Lung microvascular endothelial cell (primary cell): ENCODE results near the gene HMGXB4. TPM values are rescaled to one million over a fixed set of nuclear protein-coding genes. Genes with fewer than 3 reads are reported as not detected.
"Not testable (repeated sequence)": the region's sequence is repeated elsewhere in the genome, so short reads cannot be mapped to it uniquely, and the experiment has no call there.

Source experiments
- DNase-seq, 2 donors: peaks; one replicate each; pipeline versions ENCODE4 v3.0.0 to v3.0.0-alpha.2; 2010; ENCODE audit warnings: low read depth in 2 of 2
- total RNA-seq: library from RNA; depleted of rRNA; stranded (reverse); fragments of >200 nt; gene quantifications from 2 replicates; pipeline ENCODE4 v1.2.1, GENCODE V29; 2014

The HMGXB4 gene
- 7.0 and 8.1 TPM in 2 replicates for total RNA-seq

DNA sequence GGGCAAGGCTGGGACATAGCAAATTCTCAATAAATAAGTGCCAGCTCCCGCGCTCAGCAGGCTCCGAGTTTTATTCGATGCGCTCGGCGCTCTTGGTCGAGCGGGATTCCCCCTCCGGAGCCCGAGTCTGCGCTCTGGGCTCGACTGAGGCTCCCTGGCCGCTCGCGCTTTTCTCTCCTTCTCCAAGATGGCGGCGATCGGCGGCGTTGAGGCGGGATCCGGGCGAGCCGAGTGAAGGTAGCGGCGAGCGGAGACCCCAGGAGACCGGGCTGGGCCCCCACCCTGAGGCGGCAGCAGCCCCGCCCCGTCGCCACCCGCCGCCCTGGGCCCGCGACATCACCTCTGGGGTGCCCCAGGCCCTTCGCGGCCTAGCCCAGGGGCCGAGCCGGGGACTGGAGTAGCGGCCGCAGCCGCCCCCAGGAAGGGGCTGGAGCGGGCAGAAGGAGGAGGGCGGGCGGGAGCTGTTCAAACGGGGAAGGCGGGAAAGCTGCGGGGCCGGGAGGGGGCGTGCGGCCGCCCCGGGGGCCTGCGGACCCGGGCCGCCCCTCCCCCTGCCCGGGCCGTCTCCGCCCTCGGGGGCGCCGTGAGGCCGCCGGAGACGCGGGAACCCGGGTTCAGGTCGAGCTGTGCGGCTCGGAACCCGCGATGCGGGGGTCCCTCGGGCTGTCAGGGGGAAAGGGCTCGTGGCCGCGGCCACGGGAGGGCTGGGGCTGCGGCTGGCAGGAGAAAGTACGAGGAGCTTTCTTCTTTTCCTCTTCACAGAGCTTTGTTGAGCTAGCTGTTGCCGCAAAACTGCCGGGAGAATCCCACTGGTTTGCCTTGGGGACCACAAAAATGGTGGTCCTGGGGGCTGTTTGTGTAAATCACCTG, at the start of gene HMGXB4:
Gene HMGXB4 (plus strand): TSS at position 173 of the 870 bp plus-strand sequence. CDS start 4,898 bp downstream, outside the sequence.
- DNase-seq, result peak; percentile 90 to 94

DNA sequence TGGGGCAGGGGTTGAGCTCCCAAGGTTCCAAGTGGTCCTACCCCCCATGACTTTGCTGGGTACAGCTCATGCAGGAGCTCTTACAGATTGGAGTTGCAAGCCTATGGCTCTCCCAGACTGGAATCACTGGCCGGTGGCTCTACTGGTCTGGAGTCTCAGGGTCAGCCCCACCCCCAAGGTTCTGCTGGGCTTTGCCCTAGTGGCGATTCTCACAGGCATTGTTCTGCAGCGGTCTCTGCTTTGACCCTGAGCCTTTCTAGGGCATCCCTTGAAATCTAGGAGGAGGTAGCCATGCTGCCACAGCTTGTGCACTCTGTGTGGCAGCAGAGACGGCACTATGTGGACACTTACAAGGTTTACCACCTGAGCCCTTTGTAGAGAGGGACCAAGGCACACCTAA, 49.3 kb upstream of the HMGXB4 start:
- DNase-seq, result no peak

DNA sequence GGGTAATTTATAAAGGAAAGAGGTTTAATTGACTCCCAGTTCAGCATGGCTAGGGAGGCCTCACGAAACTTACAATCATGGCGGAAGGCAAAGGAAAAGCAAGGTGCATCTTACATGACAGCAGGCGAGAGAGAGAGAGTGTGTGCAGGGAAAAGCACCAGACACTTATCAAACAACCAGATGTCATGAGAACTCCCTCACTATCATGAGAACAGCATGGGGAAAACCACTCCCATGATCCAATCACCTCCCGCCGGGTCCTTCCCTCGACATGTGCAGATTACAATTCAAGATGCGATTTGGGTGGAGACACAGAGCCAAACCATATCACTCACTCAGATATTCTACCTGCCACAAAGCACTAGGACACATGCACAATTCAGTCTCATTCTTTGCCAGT, 48.1 kb upstream of the HMGXB4 start:
- DNase-seq, result no peak

- no peak for DNase-seq
Measured at GRCh38 chr22:35212009-35212408, 45.3 kb upstream of the HMGXB4 start.

GRCh38 chr22:35212996-35213395, 44.3 kb upstream of the HMGXB4 start:
- no peak for DNase-seq

DNA sequence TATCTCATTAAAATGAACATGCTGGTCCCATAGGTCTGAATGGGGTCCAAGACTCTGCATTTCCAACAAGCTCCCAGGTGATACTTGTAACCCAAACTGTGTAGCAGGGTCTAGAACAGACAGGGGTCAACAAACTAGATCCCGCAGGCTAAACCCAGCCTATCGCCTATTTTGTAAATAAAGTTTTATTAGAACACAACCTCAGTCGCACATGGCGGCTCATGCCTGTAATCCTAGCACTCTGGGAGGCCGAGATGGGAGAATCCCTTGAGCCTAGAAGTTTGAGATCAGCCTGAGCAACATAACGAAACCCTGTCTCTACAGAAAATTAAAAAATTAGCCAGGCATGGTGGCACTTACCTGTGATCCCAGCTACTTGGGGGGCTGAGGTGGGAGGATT, 42.3 kb upstream of the HMGXB4 start:
- DNase-seq, result no peak

DNA sequence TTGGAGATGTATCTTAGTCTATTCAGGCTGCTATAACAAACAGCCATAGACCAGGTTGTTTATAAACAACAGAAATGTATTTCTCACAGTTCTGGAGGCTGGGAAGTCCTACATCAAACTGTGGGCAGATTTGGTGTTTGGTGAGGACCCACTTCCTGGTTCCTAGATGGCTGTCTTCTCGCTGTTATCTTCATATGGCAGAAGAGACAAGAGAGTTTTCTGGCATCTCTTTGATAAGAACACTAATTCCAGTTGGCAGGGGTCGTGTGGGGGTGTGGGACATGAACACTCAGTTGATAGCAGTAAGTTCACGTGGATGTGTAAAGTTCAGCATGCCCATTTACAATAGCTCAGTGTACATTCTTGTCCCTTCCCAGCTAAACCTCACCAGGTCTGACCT, 41.3 kb upstream of the HMGXB4 start:
- DNase-seq, result no peak

GRCh38 chr22:35217527-35217926, 39.8 kb upstream of the HMGXB4 start:
- no peak for DNase-seq

GRCh38 chr22:35218079-35218478, 39.2 kb upstream of the HMGXB4 start:
- no peak for DNase-seq

DNA sequence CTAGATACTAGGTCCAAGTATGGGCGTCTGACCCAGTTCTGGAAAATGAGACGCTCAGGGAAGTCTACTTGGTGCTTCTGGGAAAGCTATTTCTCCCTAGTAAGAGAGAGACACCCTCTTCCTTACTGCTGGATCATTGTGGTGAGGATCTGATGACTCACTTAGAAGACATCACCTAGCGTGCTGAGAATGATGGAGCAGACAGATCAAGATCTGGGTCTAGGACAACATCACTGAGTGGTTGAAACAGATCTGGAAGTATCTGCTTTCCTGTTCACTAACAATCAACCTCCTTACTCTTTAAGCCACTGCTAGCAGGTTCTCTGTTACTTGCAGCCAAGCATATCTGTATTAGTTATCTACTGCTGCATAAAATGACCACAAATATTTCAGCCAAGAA, 38.3 kb upstream of the HMGXB4 start:
- peak in 1 of 2 donors; percentile 12 for DNase-seq

DNA sequence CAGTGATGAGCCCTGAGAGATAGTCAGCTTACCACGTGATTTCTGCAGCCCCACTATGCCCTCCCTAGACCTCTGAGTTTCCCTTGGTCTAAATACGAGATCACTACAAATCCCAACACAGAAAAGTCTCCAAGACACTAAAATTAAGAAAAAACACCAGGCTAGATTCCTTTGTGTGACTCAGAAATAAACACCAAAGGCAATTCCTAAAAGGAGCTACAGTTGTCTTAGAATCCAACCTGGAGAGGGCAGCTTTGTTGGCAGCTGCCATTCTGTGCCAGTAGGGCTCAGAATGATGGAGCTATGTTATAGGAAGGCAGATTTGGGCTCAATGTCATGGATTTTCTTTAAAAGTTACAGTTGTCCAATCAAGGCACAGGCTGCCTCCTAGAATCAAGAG, 37.1 kb upstream of the HMGXB4 start:
- DNase-seq, result no peak

DNA sequence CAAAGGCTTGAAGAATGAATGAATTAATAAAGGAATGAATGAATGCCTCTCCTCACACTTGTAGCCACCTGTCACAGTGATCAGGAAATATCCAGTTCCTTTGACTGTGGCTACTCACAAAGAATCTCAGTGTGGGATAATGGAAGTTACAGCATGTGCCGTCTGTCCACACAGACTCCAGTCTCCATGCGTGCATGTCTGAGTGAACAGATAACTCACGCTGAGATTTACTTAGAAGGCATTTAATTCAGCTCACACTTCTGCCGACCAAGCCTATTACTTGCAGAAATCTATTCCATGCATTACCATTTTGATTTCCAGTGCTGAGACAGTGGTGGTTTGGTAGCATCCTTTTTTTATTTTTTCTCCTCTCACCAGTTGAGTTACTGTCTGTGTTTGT, 32.3 kb upstream of the HMGXB4 start:
- DNase-seq, result no peak

DNA sequence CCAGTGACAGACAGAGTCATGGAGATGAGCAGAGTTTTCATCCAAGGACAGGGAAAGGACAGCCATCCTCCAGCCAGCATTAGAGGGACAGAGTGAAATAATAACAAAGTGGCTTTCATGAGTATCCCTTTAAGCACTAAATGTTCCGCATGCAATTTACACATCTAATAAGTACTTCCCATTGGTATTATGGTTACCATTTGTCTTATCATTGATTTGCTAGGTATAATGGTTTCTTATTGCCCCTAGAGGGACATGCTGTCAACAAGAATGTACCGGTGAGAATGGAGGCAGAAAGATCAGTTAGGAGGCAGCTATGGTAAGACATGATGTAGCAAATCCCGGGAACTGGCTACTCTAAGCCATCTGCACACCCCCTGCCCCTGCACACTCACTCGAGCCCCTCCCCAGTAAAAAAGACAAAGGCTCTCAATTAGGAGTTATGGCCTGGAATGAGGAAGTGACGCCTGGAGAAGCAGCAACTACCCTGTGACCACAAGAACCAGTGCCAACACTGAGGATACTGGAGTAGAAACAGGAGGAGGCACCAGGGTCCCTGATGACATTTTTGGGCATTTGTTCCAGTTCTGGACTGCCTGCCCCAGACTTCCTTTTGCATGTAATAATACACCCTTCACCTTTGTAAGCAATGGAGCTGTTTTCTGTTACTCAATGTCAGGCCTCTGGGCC, 30.2 kb upstream of the HMGXB4 start:
- no peak for DNase-seq

DNA sequence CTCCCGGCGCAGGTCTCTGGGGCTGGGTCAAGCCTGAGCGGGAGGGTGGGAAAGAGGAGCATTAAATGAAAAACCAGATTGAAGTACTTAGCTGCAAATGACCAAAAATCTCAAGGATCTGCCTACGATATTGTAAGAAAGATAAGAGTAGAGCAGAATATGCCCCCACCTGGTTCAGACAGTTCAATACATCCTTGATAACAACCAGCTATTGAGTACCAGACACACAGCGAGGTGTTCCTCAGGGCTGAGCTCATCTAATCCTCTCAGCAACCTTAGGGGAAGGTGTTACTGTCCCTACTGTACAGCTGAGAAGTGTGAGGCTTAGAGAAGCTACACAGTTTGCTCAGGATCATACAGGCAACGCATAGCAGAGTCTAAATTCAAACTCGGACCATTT, 27.4 kb upstream of the HMGXB4 start:
- no peak for DNase-seq

GRCh38 chr22:35230417-35230816, 26.9 kb upstream of the HMGXB4 start:
- DNase-seq, result no peak

GRCh38 chr22:35230839-35231584, 26.3 kb upstream of the HMGXB4 start:
- DNase-seq, result no peak

DNA sequence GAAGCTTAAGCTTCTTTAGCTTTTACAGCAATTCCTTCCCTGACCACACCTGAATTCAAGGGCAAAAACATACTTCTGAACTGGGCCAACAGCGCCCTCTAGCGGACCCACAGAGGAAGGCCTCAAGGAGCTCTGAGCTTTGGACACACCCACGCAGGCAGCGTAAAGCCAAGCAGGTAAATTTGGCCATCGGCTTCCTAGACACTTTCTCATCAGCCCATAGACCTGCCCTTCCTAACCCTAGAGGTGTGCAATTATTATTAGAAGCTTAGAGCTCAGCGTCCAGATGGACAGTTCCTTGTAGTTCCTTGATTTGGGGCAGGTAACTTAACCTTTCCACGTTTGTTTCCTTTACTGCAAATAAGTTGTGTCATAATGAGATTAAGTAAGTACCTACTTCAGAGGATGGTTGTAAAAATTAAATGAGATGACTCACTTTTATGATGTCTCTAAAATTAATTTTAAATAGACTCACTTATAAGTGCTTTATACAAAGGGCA, 25.7 kb upstream of the HMGXB4 start:
- DNase-seq, result peak; percentile 69 to 81

- not testable (repeated sequence) for DNase-seq
Measured at GRCh38 chr22:35238749-35239148, 18.5 kb upstream of the HMGXB4 start.

DNA sequence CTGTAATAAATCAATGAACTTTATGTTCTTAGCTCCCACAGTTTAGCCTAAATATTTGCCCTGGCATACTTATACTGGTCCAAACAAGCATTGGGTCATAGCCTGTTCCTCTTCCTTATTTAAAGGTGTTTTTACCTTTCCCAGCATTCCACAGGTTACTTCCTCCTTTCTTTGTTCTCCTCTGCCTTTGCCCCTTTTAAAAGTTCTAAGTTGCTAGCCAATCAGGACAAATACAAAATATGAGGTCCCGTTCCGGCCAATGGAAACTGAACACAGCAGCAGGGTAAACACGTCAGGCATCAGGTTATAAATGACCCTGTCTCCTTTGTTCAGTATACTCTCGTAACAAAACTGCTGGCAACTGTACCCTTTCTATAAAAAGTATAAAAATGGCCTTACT, 12.8 kb upstream of the HMGXB4 start:
- DNase-seq, result not testable (repeated sequence)

DNA sequence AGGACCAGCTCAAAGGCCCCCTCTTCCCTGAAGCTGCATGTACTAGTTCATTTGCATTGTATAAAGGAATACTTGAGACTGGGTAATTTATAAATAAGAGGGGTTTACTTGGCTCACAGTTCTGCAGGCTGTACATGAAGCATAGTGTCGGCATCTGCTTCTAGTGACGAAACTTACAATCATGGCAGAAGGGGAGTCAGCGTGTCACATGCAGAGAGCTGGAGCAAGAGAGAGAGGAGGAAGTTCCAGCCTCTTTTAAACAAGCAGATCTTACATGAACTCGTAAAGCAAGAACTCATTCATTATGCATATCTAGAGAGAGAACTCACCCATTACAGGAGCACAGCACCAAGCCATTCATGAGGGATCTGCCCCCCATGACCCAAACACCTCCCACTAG, 7.1 kb upstream of the HMGXB4 start:
- no peak for DNase-seq

DNA sequence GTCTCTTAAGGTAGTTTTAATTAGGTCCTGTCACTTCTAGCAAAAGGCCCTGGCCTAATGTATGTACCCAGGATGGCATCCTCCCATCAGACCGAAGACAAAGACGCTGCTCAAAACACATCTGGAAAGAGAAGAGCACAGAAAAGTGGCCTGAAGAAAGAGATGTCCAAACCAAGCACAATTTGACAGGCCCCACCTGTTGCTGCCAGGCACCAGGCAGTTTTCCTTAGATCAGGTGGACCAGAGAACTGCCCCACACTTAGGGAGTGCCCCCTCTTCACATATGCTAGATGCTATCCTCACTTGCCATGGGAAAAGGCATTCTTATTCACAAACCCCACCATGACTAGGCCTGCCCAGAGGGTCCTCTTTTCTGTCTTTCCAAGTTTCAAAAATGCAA, 3.3 kb upstream of the HMGXB4 start:
- DNase-seq, result no peak

- DNase-seq, result no peak
Measured at GRCh38 chr22:35257002-35257320, 332 bp upstream of the HMGXB4 start.
